Panc1 (cell line): ENCODE data around the gene MFSD6. TPM values are rescaled to one million over a fixed set of nuclear protein-coding genes. Genes with fewer than 3 reads are reported as not detected.

Experiments used
- ATAC-seq: fragments of 200-7000 bp; cut with Tn5 transposase; 2 replicates; pipeline ENCODE4 v1.9.1; 2020; ENCODE audit warnings: mild to moderate bottlenecking, moderate library complexity
- BruUV-seq: library from RNA; stranded (reverse); fragments of 400-500 nt; replicated peaks from 2 replicates; lab custom pipeline; 2021; lab: Mats Ljungman, UMichigan
- CTCF ChIA-PET: fragments of 300-600 bp; sonication (Branson Sonifier 250); formaldehyde crosslinking; loops from one replicate; lab custom pipeline; 2022; ENCODE audit warnings: antibody characterized with exemption; lab: Charles Lee
- POLR2A ChIA-PET: fragments of 300-600 bp; sonication (Branson Sonifier 250); formaldehyde crosslinking; loops from one replicate; lab custom pipeline; 2022; ENCODE audit warnings: antibody characterized with exemption; lab: Charles Lee
- DNase-seq: peaks from one replicate; pipeline ENCODE4 v3.0.0-alpha.2; 2010; ENCODE audit warnings: low read depth, low spot score
- H3K27ac ChIP-seq: 2 replicates; pipeline ENCODE4 v1.5.1; 2011; ENCODE audit warnings: mild to moderate bottlenecking, low read length, inconsistent platforms
- H3K27me3 ChIP-seq: fragments of 200-500 bp; sonication (Bioruptor generic); 2 replicates; pipeline ENCODE4 v1.6.0; 2014; ENCODE audit warnings: low read length, inconsistent platforms; ENCODE audit not compliant: control insufficient read depth, insufficient read depth
- H3K36me3 ChIP-seq: fragments of 200-500 bp; sonication (Bioruptor generic); 2 replicates; pipeline ENCODE4 v1.5.1; 2014; ENCODE audit warnings: inconsistent platforms, mild to moderate bottlenecking, low read length, moderate library complexity; ENCODE audit not compliant: control insufficient read depth, insufficient read depth
- H3K4me1 ChIP-seq: 2 replicates; pipeline ENCODE4 v1.5.1; 2011; ENCODE audit warnings: inconsistent platforms, mild to moderate bottlenecking, low read length, moderate library complexity; ENCODE audit not compliant: control insufficient read depth, insufficient read depth
- H3K4me3 ChIP-seq, 2 experiments: 2 replicates each; pipeline ENCODE4 v1.5.1; 2011 to 2012; ENCODE audit warnings: low read depth in 2 of 2, low read length in 2 of 2, mild to moderate bottlenecking in 2 of 2, inconsistent platforms in 1 of 2, moderate library complexity in 1 of 2
- H3K9me3 ChIP-seq: fragments of 200-500 bp; sonication (Bioruptor generic); 2 replicates; pipeline ENCODE4 v1.5.1; 2014; ENCODE audit warnings: low read depth, mild to moderate bottlenecking, inconsistent platforms, low read length, moderate library complexity; ENCODE audit not compliant: control insufficient read depth, insufficient read depth
- CTCF ChIP-seq: fragments of 450-650 bp; IDR thresholded peaks from 2 replicates; pipeline ENCODE4 v1.5.1; 2017; ENCODE audit warnings: mild to moderate bottlenecking
- POLR2AphosphoS5 ChIP-seq: IDR thresholded peaks from 2 replicates; pipeline ENCODE4 v1.6.1; 2012; ENCODE audit warnings: mild to moderate bottlenecking, low read depth, low read length, moderate library complexity
- REST ChIP-seq, 2 experiments: IDR thresholded peaks; 2 replicates each; pipeline ENCODE4 v1.6.1; 2011 to 2012; ENCODE audit warnings: low read depth in 2 of 2, control low read depth in 1 of 2, low read length in 1 of 2, mild to moderate bottlenecking in 1 of 2, moderate library complexity in 1 of 2; ENCODE audit not compliant: insufficient read depth in 1 of 2
- SIN3A ChIP-seq: IDR thresholded peaks from 2 replicates; pipeline ENCODE4 v1.6.1; 2012; ENCODE audit warnings: low read depth, mild to moderate bottlenecking, low read length, moderate library complexity, borderline replicate concordance; ENCODE audit not compliant: insufficient read depth
- TCF7L2 ChIP-seq: IDR thresholded peaks from 2 replicates; pipeline ENCODE4 v1.6.1; 2011; ENCODE audit warnings: mild to moderate bottlenecking, low read depth, low read length, inconsistent platforms
- in situ Hi-C: cut with HindIII; loops from 2 replicates; pipeline ENCODE4 v1.10.0; 2016; ENCODE audit warnings: low sequenced_read_pairs, low pct_unique_long_range_greater_than_20kb
- intact Hi-C: fragments of 100-400 bp; cut with micrococcal nuclease; formaldehyde crosslinking; loops from one replicate; pipeline ENCODE4 v1.10.0; 2022; ENCODE audit not compliant: unreplicated experiment
- total RNA-seq: library from RNA; stranded (reverse); gene quantifications from one replicate; pipeline ENCODE4 v1.2.1, GENCODE V29; 2021; ENCODE audit not compliant: unreplicated experiment

Gene MFSD6
- total RNA-seq, 1 experiment from 2014 or later: 10.4 TPM

GRCh38 chr2:190417045-190417842 is 9.1 kb downstream of the MFSD6 start:
- BruUV-seq: no TSS peak
- H3K36me3 ChIP-seq: no peaks in the 10 kb centered on the region
- in situ Hi-C loops: no loop called here
- POLR2A ChIA-PET: no interaction called here
- no peaks in the 10 kb centered on the region for H3K9me3 ChIP-seq
- no peak for ATAC-seq
- DNase-seq: no peak
- TF ChIP-seq TCF7L2: no peak
- no peak for TF ChIP-seq REST (IDR thresholded peaks at IDR 0.05; ENCODE audit: insufficient read depth in 1 of 2, low read depth in 2 of 2, low read length in 1 of 2)
- TF ChIP-seq SIN3A: no peak
- TF ChIP-seq CTCF: no peak
- TF ChIP-seq POLR2AphosphoS5: no peak
- H3K27ac ChIP-seq: no peak overlapping the region
- H3K4me1 ChIP-seq: no peaks in the 10 kb centered on the region
- CTCF ChIA-PET: no interaction called here
- H3K4me3 ChIP-seq: no peak overlapping the region
- H3K27me3 ChIP-seq: no peaks in the 10 kb centered on the region
- intact Hi-C loops: no loop called here

- TF ChIP-seq SIN3A (no peak), POLR2AphosphoS5 (no peak)
- DNase-seq (no peak), ATAC-seq (no peak)
- Histone ChIP-seq H3K4me1 (no peaks in the 10 kb centered on the region), H3K36me3 (no peaks in the 10 kb centered on the region), H3K4me3 (no peak overlapping the region), H3K9me3 (no peaks in the 10 kb centered on the region), H3K27me3 (no peaks in the 10 kb centered on the region), H3K27ac (no peak overlapping the region)
- in situ Hi-C loops: no loop called here
- BruUV-seq: no TSS peak
- POLR2A ChIA-PET: no interaction called here
- intact Hi-C loops: no loop called here
- CTCF ChIA-PET: no interaction called here
These were observed 10.6 kb downstream of the MFSD6 start for GRCh38 chr2:190418727-190419126.

GRCh38 chr2:190420801-190421200 is 12.6 kb downstream of the MFSD6 start:
- ChIA-PET POLR2A (no interaction called here), CTCF (no interaction called here)
- intact Hi-C loops: no loop called here
- H3K4me3 ChIP-seq: no peak overlapping the region
- H3K4me1 ChIP-seq: no peaks in the 10 kb centered on the region
- no peaks in the 10 kb centered on the region for H3K36me3 ChIP-seq
- no peaks in the 10 kb centered on the region for H3K9me3 ChIP-seq
- no TSS peak for BruUV-seq
- H3K27me3 ChIP-seq: no peaks in the 10 kb centered on the region
- in situ Hi-C loops: no loop called here
- no peak for ATAC-seq
- no peak for DNase-seq
- no peak overlapping the region for H3K27ac ChIP-seq
- TF ChIP-seq SIN3A (no peak), TCF7L2 (no peak), POLR2AphosphoS5 (no peak), REST (IDR thresholded peaks at IDR 0.05; ENCODE audit: insufficient read depth in 1 of 2, low read depth in 2 of 2, low read length in 1 of 2) (no peak), CTCF (no peak)
